ENCODE results near the gene MCM3. TPM values are rescaled to one million over a fixed set of nuclear protein-coding genes. Genes with fewer than 3 reads are reported as not detected.

Gene MCM3
- total and polyA plus RNA-seq, 2 donors from 2014 or later, result 19.7 to 40.9 TPM

- FAIRE-seq, result no peak
- Histone ChIP-seq H3K4me3 (ENCODE audit: low read length in 3 of 3) (no peak overlapping the region), H3K27me3 (ENCODE audit: control insufficient read depth, insufficient read depth, low read length) (no peaks in the 10 kb centered on the region), H3K9ac (ENCODE audit: low read length in 3 of 3) (no peak overlapping the region), H3K4me1 (ENCODE audit: control insufficient read depth in 2 of 3, insufficient read depth in 2 of 3, low read depth in 1 of 3, low read length in 3 of 3) (no peaks in the 10 kb centered on the region), H3K36me3 (ENCODE audit: control insufficient read depth in 2 of 3, insufficient read depth in 3 of 3, low read length in 3 of 3) (no peaks in the 10 kb centered on the region), H3K27ac (ENCODE audit: low read depth in 2 of 2, low read length in 2 of 2) (no peak overlapping the region), H3K9me3 (ENCODE audit: control insufficient read depth in 2 of 3, insufficient read depth in 1 of 3, low read length in 3 of 3) (no peaks in the 10 kb centered on the region)
- intact Hi-C loops (cut with DNase I), result no loop called here
- TF ChIP-seq, protein P1, sequence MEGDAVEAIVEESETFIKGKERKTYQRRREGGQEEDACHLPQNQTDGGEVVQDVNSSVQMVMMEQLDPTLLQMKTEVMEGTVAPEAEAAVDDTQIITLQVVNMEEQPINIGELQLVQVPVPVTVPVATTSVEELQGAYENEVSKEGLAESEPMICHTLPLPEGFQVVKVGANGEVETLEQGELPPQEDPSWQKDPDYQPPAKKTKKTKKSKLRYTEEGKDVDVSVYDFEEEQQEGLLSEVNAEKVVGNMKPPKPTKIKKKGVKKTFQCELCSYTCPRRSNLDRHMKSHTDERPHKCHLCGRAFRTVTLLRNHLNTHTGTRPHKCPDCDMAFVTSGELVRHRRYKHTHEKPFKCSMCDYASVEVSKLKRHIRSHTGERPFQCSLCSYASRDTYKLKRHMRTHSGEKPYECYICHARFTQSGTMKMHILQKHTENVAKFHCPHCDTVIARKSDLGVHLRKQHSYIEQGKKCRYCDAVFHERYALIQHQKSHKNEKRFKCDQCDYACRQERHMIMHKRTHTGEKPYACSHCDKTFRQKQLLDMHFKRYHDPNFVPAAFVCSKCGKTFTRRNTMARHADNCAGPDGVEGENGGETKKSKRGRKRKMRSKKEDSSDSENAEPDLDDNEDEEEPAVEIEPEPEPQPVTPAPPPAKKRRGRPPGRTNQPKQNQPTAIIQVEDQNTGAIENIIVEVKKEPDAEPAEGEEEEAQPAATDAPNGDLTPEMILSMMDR (IDR thresholded peaks at IDR 0.05; ENCODE audit: borderline replicate concordance, extremely low read depth, insufficient read depth), result no peak
- no peak for DNase-seq
Observed at GRCh38 chr6:52215787-52216186, 68.8 kb downstream of the MCM3 start.

Other genes starting within 250 kb of the MCM3 start
- 77.5 TPM for gene PKHD1, start 197.1 kb downstream of the MCM3 start, total RNA-seq
- 6.0 TPM for gene PKHD1, start 197.1 kb downstream of the MCM3 start, polyA plus RNA-seq (ENCODE audit: insufficient read depth, low read depth, low replicate concordance)
- gene IL17A, start 98.4 kb downstream of the MCM3 start, total RNA-seq, result not detected
- gene IL17A, start 98.4 kb downstream of the MCM3 start, polyA plus RNA-seq (ENCODE audit: insufficient read depth, low read depth, low replicate concordance), result not detected
- not detected for gene IL17F, start 40.2 kb downstream of the MCM3 start, total RNA-seq
- not detected for gene IL17F, start 40.2 kb downstream of the MCM3 start, polyA plus RNA-seq (ENCODE audit: insufficient read depth, low read depth, low replicate concordance)
- gene PAQR8, start 77.4 kb upstream of the MCM3 start, total RNA-seq, result 7.5 TPM
- gene PAQR8, start 77.4 kb upstream of the MCM3 start, polyA plus RNA-seq (ENCODE audit: insufficient read depth, low read depth, low replicate concordance), result 5.9 TPM
- 33.9 TPM for gene EFHC1, start 135.6 kb upstream of the MCM3 start, total RNA-seq
- 25.4 TPM for gene EFHC1, start 135.6 kb upstream of the MCM3 start, polyA plus RNA-seq (ENCODE audit: insufficient read depth, low read depth, low replicate concordance)